ENCODE results near the gene SOX11. TPM values are rescaled to one million over a fixed set of nuclear protein-coding genes. Genes with fewer than 3 reads are reported as not detected.
"Not testable (repeated sequence)": the region's sequence is repeated elsewhere in the genome, so short reads cannot be mapped to it uniquely, and the experiment has no call there.

Gene SOX11
- total RNA-seq (2022) (not detected in 2 replicates), Bru-seq, nascent RNA (not detected), BruChase-seq, experiment 1, labeled RNA remaining after a 6-hour chase (not detected), BruChase-seq, experiment 2, labeled RNA remaining after a 2-hour chase (not detected)
- long read RNA-seq, result 0 reads

GRCh38 chr2:5691985-5692529, at the start of gene SOX11:
Gene SOX11, plus strand, starts transcription at chr2:5692384. Its CDS starts 338 bp downstream, at chr2:5692722.
- no peak for TF ChIP-seq CTCF (IDR thresholded peaks at IDR 0.05; ENCODE audit: unreplicated experiment)
- H3K4me3 Mint-ChIP-seq (ENCODE audit: unreplicated experiment), result no peak within 1 kb of the TSS
- no peaks in the 10 kb centered on the region for H3K36me3 Mint-ChIP-seq (ENCODE audit: insufficient read depth, unreplicated experiment)
- no TSS peak for BruUV-seq (replicated peaks)
- no peaks in the 10 kb centered on the region for H3K9me3 Mint-ChIP-seq (ENCODE audit: unreplicated experiment)
- ChIA-PET POLR2A (no interaction called here), CTCF (no interaction called here)
- no peaks in the 10 kb centered on the region for H3K27me3 Mint-ChIP-seq (ENCODE audit: insufficient read depth, unreplicated experiment)
- H3K4me1 Mint-ChIP-seq (ENCODE audit: insufficient read depth, unreplicated experiment), result no peaks in the 10 kb centered on the region
- DNase-seq (ENCODE audit: unreplicated experiment), result no peak
- no peak within 1 kb of the TSS for H3K27ac Mint-ChIP-seq (ENCODE audit: low read depth, unreplicated experiment)
- intact Hi-C loops (cut with micrococcal nuclease), result no loop called here

GRCh38 chr2:5652734-5653133, 39.5 kb upstream of the SOX11 start:
- POLR2A ChIA-PET; H3K27ac Mint-ChIP-seq (ENCODE audit: low read depth, unreplicated experiment); DNase-seq (ENCODE audit: unreplicated experiment); intact Hi-C loops (cut with micrococcal nuclease); H3K4me3 Mint-ChIP-seq (ENCODE audit: unreplicated experiment); CTCF ChIA-PET; H3K27me3 Mint-ChIP-seq (ENCODE audit: insufficient read depth, unreplicated experiment); H3K36me3 Mint-ChIP-seq (ENCODE audit: insufficient read depth, unreplicated experiment); BruUV-seq (replicated peaks); H3K9me3 Mint-ChIP-seq (ENCODE audit: unreplicated experiment): not testable (repeated sequence)
- H3K4me1 Mint-ChIP-seq (ENCODE audit: insufficient read depth, unreplicated experiment), result peaks cover 15% of the 10 kb centered on the region

GRCh38 chr2:5653756-5654155, 38.4 kb upstream of the SOX11 start:
- peaks cover 15% of the 10 kb centered on the region for H3K4me1 Mint-ChIP-seq (ENCODE audit: insufficient read depth, unreplicated experiment)
- H3K36me3 Mint-ChIP-seq (ENCODE audit: insufficient read depth, unreplicated experiment); intact Hi-C loops (cut with micrococcal nuclease); H3K27me3 Mint-ChIP-seq (ENCODE audit: insufficient read depth, unreplicated experiment); CTCF ChIA-PET; H3K27ac Mint-ChIP-seq (ENCODE audit: low read depth, unreplicated experiment); BruUV-seq (replicated peaks); H3K4me3 Mint-ChIP-seq (ENCODE audit: unreplicated experiment); H3K9me3 Mint-ChIP-seq (ENCODE audit: unreplicated experiment); POLR2A ChIA-PET; DNase-seq (ENCODE audit: unreplicated experiment): not testable (repeated sequence)

- no peak for DNase-seq (ENCODE audit: unreplicated experiment)
- intact Hi-C loops (cut with micrococcal nuclease), result no loop called here
- H3K27me3 Mint-ChIP-seq (ENCODE audit: insufficient read depth, unreplicated experiment), result no peaks in the 10 kb centered on the region
- CTCF ChIA-PET, result no interaction called here
- H3K9me3 Mint-ChIP-seq (ENCODE audit: unreplicated experiment), result no peaks in the 10 kb centered on the region
- no peak overlapping the region for H3K27ac Mint-ChIP-seq (ENCODE audit: low read depth, unreplicated experiment)
- peaks cover 11% of the 10 kb centered on the region for H3K4me1 Mint-ChIP-seq (ENCODE audit: insufficient read depth, unreplicated experiment)
- TF ChIP-seq CTCF (IDR thresholded peaks at IDR 0.05; ENCODE audit: unreplicated experiment), result no peak
- BruUV-seq (replicated peaks), result no TSS peak
- no peaks in the 10 kb centered on the region for H3K36me3 Mint-ChIP-seq (ENCODE audit: insufficient read depth, unreplicated experiment)
- H3K4me3 Mint-ChIP-seq (ENCODE audit: unreplicated experiment), result no peak overlapping the region
- POLR2A ChIA-PET, result no interaction called here
Observed at GRCh38 chr2:5657231-5657630, 35.0 kb upstream of the SOX11 start.

- Mint-ChIP-seq H3K27me3 (ENCODE audit: insufficient read depth, unreplicated experiment) (no peaks in the 10 kb centered on the region), H3K9me3 (ENCODE audit: unreplicated experiment) (no peaks in the 10 kb centered on the region), H3K36me3 (ENCODE audit: insufficient read depth, unreplicated experiment) (no peaks in the 10 kb centered on the region), H3K4me1 (ENCODE audit: insufficient read depth, unreplicated experiment) (no peaks in the 10 kb centered on the region), H3K27ac (ENCODE audit: low read depth, unreplicated experiment) (no peak overlapping the region), H3K4me3 (ENCODE audit: unreplicated experiment) (no peak overlapping the region)
- POLR2A ChIA-PET, result no interaction called here
- TF ChIP-seq CTCF (IDR thresholded peaks at IDR 0.05; ENCODE audit: unreplicated experiment), result no peak
- CTCF ChIA-PET, result no interaction called here
- intact Hi-C loops (cut with micrococcal nuclease), result no loop called here
- BruUV-seq (replicated peaks), result no TSS peak
- no peak for DNase-seq (ENCODE audit: unreplicated experiment)
Observed at GRCh38 chr2:5660591-5660990, 31.6 kb upstream of the SOX11 start.

Measured in MCF 10A (cell line).